Measurements from ENCODE around the gene MAGEB6B. TPM values are rescaled to one million over a fixed set of nuclear protein-coding genes. Genes with fewer than 3 reads are reported as not detected.
"Not testable (repeated sequence)": the region's sequence is repeated elsewhere in the genome, so short reads cannot be mapped to it uniquely, and the experiment has no call there.

MAGEB6B gene, protein sequence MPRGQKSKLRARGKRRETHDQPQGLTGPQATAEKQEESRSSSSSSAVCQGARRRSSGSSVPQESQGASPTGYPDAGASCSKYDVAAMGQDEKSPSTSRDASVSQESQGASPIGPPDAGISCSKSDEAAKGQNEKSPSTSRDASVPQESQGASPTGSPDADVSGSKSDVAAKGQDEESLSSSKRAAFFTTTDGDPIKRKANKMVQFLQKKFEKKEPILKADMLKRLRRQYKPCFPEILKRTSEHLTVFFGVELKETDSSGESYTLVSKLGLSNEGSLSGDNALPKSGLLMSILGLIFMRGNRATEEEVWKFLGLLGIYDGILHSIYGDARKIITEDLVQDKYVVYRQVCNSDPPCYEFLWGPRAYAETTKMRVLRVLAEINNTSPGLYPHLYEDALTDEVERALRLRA
- total RNA-seq = not detected

DNA sequence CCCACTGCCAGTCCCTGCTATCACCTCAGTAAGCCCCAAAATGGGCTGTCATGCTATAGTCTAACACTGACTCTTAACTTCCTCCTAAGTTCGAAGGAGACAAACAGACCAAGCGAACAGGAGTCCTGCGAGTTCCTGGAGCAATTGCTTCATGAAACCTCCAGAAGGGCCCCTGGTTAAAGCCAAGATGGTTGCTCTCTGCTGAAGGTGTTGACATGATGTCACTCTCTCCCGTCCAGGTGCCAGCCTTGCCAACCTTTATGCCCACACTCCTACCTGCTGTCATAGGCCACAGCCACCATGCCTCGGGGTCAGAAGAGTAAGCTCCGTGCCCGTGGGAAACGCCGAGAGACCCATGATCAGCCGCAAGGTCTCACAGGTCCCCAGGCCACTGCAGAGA is at the start of gene MAGEB6B:
Gene MAGEB6B (plus strand): TSS at position 301 of the 400 bp plus-strand sequence. CDS start 0 bp downstream, at position 301.
- Mint-ChIP-seq H3K27ac (no peak within 1 kb of the TSS), H3K36me3 (ENCODE audit: low read depth) (no peaks in the 10 kb centered on the region), H3K27me3 (no peaks in the 10 kb centered on the region), H3K4me3 (no peak within 1 kb of the TSS), H3K9me3 (ENCODE audit: low read depth) (peaks cover 2% of the 10 kb centered on the region), H3K4me1 (no peaks in the 10 kb centered on the region)
- CTCF ChIA-PET = no interaction called here
- intact Hi-C loops (cut with DNase I, micrococcal nuclease) = no loop called here
- no peak for ATAC-seq
- POLR2A ChIA-PET = no interaction called here
- DNase-seq = no peak

DNA sequence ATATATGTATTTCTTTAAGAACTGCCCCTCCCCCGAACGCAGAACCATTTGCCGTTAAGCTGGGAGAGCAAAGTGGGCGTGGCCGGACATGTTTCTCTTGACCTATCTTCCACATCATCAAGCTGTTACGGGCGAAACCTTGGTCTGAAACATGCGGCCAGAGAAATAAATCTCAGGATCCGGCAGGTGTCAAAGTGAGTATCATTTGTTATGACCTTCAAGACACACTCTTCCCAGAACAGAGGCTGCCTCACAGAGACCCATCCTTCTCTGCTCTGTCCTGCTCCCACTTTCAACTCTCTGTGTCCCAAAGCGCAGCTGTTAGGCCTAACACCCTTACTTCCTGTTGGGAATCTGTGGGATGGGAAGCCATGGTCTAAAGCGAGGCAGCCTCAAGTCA is 22.1 kb upstream of the MAGEB6B start, which contains the start of gene MAGEB18:
Gene MAGEB18 (plus strand): TSS at position 70 of the 400 bp plus-strand sequence. CDS start 643 bp downstream, outside the sequence.
- ChIA-PET POLR2A (no interaction called here), CTCF (no interaction called here)
- no peak for DNase-seq
- no peaks in the 10 kb centered on the region for H3K36me3 Mint-ChIP-seq (ENCODE audit: low read depth)
- intact Hi-C loops (cut with DNase I, micrococcal nuclease) = no loop called here
- ATAC-seq = no peak
- H3K27me3 Mint-ChIP-seq = no peaks in the 10 kb centered on the region
- no peak within 1 kb of the TSS for H3K4me3 Mint-ChIP-seq
- H3K27ac Mint-ChIP-seq = no peak within 1 kb of the TSS
- H3K4me1 Mint-ChIP-seq = no peaks in the 10 kb centered on the region
- H3K9me3 Mint-ChIP-seq (ENCODE audit: low read depth) = no peaks in the 10 kb centered on the region

DNA sequence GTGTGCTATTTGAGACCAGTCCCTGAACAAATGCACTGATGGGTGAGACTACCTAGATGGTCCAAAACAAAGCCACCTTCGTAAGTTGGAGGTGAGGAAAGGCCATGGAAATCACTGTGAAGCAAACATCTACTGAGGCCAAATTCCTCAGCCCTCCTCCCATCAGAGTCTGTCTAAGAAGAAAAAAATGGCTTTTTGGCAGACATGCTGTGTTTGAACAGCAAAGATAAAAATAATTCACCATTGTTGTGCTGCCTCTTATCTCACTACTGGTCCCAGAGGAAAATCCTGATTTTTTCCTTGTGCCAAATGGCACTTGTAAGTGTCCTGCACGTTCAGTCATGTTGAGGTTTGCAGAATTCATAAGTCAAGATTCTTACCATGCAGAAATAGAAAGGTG is 14.4 kb upstream of the MAGEB6B start:
- Mint-ChIP-seq H3K4me1 (no peaks in the 10 kb centered on the region), H3K36me3 (ENCODE audit: low read depth) (no peaks in the 10 kb centered on the region), H3K4me3 (no peak overlapping the region), H3K9me3 (ENCODE audit: low read depth) (no peaks in the 10 kb centered on the region), H3K27me3 (no peaks in the 10 kb centered on the region), H3K27ac (no peak overlapping the region)
- CTCF ChIA-PET = no interaction called here
- POLR2A ChIA-PET = no interaction called here
- ATAC-seq = no peak
- no peak for DNase-seq
- intact Hi-C loops (cut with DNase I, micrococcal nuclease) = no loop called here

DNA sequence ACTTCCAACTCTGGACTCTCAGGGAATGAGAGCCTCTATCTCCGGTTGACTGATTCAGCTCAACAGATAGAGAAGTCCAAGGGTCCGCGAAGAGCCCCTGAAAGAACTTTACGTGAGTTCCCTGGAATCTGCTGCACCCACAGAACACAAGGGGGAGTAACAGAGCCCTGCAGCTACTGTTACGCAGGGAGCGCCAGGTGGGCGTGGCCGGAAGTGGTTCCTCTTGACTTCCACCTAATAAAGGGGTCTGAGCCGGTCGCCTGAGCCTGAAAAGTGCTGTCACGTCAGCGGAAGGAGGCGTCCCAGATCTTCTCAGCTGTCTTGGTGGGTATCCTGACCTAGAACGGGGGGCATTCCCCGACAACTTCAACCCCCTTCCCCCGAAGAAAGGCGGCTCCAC is 31.8 kb downstream of the MAGEB6B start, which contains the start of gene MAGEB6:
Gene MAGEB6 (plus strand): TSS at position 237 of the 400 bp plus-strand sequence. CDS start 1,407 bp downstream, outside the sequence.
- H3K27me3 Mint-ChIP-seq = no peaks in the 10 kb centered on the region
- no peak within 1 kb of the TSS for H3K27ac Mint-ChIP-seq
- CTCF ChIA-PET = no interaction called here
- POLR2A ChIA-PET = no interaction called here
- ATAC-seq (no peak), DNase-seq (no peak)
- H3K4me3 Mint-ChIP-seq = no peak within 1 kb of the TSS
- no peaks in the 10 kb centered on the region for H3K36me3 Mint-ChIP-seq (ENCODE audit: low read depth)
- intact Hi-C loops (cut with DNase I, micrococcal nuclease) = no loop called here
- no peaks in the 10 kb centered on the region for H3K9me3 Mint-ChIP-seq (ENCODE audit: low read depth)
- H3K4me1 Mint-ChIP-seq = no peaks in the 10 kb centered on the region

DNA sequence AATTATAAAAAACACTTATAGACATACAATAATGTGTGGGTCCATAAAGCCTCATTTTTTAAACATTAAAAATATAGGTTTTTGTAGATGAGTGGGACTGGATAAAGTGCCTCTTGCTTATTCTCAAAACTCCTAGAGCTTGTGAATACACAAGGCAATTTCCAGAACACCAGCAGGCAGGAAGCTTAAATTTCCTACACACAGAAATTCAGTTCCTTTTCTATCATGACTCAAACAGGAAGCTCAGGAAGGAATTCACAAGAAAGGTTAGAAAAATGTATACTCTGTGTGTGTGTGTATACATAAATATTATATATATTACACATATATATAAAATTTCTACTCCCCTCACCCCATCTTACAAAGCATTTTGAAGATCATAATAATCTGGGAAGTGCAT is 43.2 kb downstream of the MAGEB6B start:
- DNase-seq = no peak
- no peaks in the 10 kb centered on the region for H3K9me3 Mint-ChIP-seq (ENCODE audit: low read depth)
- H3K27me3 Mint-ChIP-seq = no peaks in the 10 kb centered on the region
- intact Hi-C loops (cut with DNase I, micrococcal nuclease) = no loop called here
- no peak for ATAC-seq
- H3K36me3 Mint-ChIP-seq (ENCODE audit: low read depth) = no peaks in the 10 kb centered on the region
- no peak overlapping the region for H3K27ac Mint-ChIP-seq
- ChIA-PET POLR2A (no interaction called here), CTCF (no interaction called here)
- no peaks in the 10 kb centered on the region for H3K4me1 Mint-ChIP-seq
- no peak overlapping the region for H3K4me3 Mint-ChIP-seq

DNA sequence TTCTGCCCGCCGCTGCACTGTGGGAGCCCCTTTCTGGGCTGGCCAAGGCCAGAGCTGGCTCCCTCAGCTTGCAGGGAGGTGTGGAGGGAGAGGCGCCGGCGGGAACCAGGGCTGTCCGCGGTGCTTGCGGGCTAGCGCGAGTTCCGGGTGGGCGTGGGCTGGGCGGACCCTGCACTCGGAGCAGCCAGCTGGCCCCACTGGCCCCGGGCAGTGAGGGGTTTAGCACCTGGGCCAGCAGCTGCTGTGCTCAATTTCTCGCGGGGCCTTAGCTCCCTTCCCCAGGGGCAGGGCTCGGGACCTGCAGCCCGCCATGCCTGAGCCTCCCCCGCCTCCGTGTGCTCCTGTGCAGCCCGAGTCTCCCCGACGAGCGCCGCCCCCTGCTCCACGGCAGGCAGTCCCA is 44.3 kb downstream of the MAGEB6B start:
- CTCF ChIA-PET; ATAC-seq; intact Hi-C loops (cut with DNase I, micrococcal nuclease); H3K27ac Mint-ChIP-seq; H3K36me3 Mint-ChIP-seq (ENCODE audit: low read depth); POLR2A ChIA-PET; H3K4me1 Mint-ChIP-seq; H3K27me3 Mint-ChIP-seq; H3K9me3 Mint-ChIP-seq (ENCODE audit: low read depth); DNase-seq; H3K4me3 Mint-ChIP-seq: not testable (repeated sequence)

DNA sequence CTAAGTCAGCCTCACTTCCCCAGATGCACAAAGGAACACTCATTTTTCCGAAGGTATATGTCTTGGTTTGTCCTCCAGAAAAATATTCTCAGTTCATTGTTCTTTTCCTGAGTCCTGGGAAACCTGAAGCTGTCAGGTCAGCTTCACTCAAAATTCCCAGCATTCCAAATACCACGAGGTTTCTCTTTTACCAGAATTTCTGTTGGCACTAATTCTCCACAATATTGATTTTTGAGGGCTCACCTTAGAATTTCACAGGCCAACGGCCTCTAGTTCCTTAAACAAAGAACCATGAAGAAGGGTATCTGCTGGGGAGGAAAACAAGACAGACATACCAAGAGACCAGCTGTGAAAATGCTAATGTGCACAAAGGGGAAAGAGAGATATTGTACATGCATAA is 47.6 kb downstream of the MAGEB6B start:
- Mint-ChIP-seq H3K9me3 (ENCODE audit: low read depth) (no peaks in the 10 kb centered on the region), H3K27me3 (no peaks in the 10 kb centered on the region), H3K36me3 (ENCODE audit: low read depth) (no peaks in the 10 kb centered on the region), H3K4me1 (no peaks in the 10 kb centered on the region), H3K4me3 (no peak overlapping the region), H3K27ac (no peak overlapping the region)
- ChIA-PET POLR2A (no interaction called here), CTCF (no interaction called here)
- intact Hi-C loops (cut with DNase I, micrococcal nuclease) = no loop called here
- ATAC-seq (no peak), DNase-seq (no peak)

Other genes with a start within 250 kb of the MAGEB6B start
- gene MAGEB18, start 22.3 kb upstream of the MAGEB6B start, total RNA-seq = not detected
- not detected for gene MAGEB6, start 31.8 kb downstream of the MAGEB6B start, total RNA-seq
- not detected for gene MAGEB5, start 55.6 kb downstream of the MAGEB6B start, total RNA-seq